Stimulated activated CD4-positive, alpha-beta T cell treated with anti-CD3 and anti-CD28 coated beads, TNF-alpha, amount 100 ng/mL, for 4 hours (primary cell): ENCODE measurements around the gene PLD4.
"Not testable (repeated sequence)": the region's sequence is repeated elsewhere in the genome, so short reads cannot be mapped to it uniquely, and the experiment has no call there.

Experiments
- DNase-seq, 3 experiments: peaks; one replicate each; pipeline ENCODE4 v3.0.0-alpha.2; 2020; ENCODE audit warnings: low read depth in 3 of 3

PLD4 gene

GRCh38 chr14:104886690-104887622, 37.7 kb upstream of the PLD4 start:
- no peak for DNase-seq

- DNase-seq, result no peak
These were observed 36.8 kb upstream of the PLD4 start for GRCh38 chr14:104887623-104888488.

- no peak for DNase-seq
These were observed 35.9 kb upstream of the PLD4 start for GRCh38 chr14:104888489-104889374.

GRCh38 chr14:104889375-104889757, 35.3 kb upstream of the PLD4 start:
- no peak for DNase-seq

DNA sequence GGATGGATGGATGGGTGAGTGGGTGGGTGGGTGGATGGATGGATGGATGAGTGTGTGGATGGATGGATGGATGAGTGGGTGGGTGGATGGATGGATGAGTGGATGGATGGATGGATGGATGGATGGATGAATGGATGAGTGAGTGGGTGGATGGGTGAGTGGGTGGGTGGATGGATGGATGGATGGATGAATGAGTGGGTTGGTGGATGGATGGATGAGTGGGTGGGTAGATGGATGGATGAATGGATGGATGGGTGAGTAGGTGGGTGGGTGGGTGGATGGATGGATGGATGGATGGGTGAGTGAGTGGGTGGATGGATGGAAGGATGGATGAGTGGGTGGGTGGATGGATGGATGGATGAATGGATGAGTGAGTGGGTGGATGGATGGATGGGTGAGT, 34.4 kb upstream of the PLD4 start:
- DNase-seq, result not testable (repeated sequence)

- DNase-seq, result no peak
These were observed 33.5 kb upstream of the PLD4 start for GRCh38 chr14:104891121-104891551.

DNA sequence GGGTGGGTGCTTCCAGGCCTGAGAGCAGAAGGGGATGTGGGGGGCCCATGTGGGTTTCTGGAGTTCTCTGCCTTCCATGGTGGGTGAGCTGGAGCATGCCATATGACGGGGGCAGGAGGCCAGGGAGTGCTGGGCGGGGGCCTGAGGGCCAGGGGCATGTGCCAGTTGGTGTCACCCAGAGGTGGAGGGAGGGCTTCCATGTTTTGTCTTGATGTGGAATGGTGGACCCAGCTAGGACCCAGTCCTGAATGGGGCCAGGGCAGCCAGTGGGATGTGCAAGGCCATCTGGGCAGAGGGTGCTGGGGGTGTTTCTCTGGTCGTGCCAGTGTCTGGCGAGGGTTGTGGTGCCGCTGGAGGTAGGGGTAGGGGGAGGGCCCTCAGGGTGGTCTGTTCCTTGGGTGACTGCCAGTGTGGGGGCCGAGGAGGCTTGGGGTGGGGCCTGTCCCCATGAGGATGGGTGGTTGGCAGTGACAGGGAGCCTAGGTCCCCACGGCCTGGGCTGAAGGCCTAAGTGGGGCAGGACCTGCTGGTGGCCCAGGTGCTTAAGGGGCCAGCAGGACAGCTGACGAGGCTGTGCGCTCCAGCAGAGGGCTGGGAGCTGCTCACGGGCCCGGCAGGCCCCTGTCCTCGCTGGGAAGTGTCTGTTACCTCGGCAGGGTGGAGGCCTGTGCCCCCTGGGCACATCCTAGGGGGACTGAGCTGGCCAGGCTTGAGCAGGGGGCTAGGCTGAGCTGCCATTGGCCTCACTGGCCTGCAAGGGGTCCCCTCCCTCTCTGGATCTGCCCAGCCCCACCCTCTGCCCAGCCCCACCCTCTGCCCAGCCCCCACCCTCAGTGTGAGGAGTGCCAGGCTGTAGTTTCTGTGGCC, 32.8 kb upstream of the PLD4 start:
- no peak for DNase-seq

DNA sequence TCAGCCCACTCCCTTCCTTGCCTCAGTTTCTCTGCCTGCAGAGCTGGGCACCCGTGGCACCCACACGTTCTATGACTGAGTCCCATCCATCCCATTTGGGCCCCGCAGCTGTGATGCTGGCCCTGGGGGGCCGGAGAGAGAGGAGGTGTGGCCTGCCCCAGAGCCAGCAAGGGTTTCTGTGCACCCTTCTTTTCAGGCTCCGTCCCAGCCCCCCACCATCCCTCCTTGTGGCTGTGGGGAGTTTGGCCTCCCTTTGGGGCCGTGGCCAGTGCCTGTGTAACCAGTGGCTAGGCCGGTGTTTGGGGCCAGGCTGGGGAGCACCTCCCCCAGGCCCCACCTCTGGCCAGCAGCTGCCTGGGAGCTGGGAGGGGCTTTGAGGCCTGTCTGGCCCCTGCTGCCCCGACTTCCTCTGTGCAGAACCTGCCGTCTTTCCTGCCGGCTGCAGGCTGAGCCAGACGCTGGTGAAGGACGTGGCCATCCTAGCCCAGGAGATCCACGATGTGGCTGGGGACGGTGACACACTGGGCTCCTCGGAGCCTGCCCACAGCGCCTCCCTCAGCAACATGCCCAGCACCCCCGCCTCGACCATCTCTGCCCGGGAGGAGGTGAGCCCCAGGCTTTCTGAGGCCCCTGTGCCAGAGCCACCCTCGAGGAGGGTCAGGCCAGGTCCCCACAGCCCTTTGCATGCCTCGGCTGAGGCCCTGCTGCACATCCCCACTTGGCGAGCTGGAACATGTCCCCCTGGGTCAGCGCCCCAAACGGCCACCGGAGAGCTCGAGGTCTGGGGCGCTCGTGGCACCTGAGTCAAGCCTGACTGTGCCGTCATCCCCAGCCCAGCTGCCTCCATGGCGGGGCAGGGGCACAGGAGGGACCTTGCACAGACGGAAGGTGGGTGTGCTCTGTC, 31.9 kb upstream of the PLD4 start:
- no peak for DNase-seq

DNA sequence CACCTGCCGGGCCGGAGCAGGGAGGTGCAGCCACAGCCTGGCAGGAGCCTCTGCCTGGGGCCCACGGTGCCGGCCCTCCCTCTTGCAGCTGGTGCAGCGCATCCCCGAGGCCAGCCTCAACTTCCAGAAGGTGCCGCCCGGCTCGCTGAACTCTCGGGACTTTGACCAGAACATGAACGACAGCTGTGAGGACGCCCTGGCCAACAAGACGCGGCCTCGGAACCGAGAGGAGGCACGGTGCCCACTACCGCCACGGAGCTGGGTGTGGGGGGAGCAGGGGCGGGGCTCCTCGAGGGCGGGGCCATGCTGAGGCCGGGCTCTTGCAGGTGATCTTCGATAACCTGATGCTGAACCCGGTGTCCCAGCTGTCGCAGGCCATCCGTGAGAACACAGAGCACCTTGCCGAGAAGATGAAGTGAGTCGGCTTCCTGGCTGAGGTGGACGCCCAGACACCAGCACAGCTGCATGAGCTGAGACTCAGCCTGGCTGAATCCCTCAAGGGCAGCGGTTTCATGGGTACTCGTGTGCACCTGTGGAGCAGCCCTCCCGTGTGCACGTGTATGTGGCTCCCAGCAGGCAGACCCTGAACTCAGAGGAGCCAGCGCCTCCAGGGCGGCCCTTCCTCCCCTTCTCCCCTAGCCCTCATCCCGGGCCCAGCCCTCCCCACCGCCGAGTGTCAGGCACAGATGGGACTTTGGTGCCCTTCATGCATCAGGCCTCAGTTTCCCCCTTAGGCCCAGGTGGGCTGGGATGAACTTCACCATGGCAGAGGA, 31.1 kb upstream of the PLD4 start:
- DNase-seq, result no peak

DNA sequence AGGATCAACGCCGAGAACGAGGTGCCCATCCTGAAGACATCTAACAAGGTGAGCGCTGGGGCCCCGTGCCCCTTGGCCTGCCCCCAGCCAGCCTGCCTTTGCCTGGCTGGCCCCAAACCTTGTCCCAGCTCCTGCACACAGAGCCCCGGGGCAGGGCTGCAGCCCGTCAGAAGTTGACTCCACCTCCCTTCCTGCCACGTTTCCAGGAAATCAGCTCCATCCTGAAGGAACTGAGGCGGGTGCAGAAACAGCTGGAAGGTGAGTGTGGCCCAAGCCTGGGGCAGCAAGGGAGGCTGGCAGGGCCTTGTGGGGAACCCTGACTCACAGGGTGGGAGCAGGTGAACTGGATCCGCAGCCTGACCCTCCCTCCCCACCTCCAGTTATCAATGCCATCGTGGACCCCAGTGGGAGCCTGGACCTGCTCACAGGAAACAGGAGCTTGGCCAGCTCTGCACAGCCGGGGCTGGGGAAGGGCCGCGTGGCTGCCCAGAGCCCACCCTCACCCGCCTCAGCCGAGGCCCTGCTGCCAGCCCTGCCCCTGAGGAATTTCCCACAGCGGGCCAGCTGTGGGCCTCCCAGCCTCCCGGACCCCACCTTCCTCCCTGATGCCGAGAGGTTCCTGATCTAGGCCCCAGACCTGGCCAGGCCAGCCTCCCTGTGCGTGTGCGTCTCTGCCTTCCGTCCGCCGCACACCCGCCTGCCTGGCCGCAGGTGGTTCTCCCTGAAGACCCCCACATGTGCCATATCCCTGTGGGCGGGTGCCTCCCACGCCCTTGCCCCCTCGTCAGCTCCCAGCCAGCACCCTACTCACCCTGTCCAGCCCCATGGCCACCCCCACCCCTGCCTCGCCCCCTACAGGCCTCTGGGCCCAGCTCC, 30.1 kb upstream of the PLD4 start:
- DNase-seq, result no peak

GRCh38 chr14:104895207-104895785, 29.4 kb upstream of the PLD4 start:
- no peak for DNase-seq

- DNase-seq, result no peak
These were observed 28.7 kb upstream of the PLD4 start for GRCh38 chr14:104895786-104896661.

GRCh38 chr14:104897330-104898194, 27.1 kb upstream of the PLD4 start:
- no peak for DNase-seq

- no peak for DNase-seq
These were observed 26.5 kb upstream of the PLD4 start for GRCh38 chr14:104898195-104898558.

DNA sequence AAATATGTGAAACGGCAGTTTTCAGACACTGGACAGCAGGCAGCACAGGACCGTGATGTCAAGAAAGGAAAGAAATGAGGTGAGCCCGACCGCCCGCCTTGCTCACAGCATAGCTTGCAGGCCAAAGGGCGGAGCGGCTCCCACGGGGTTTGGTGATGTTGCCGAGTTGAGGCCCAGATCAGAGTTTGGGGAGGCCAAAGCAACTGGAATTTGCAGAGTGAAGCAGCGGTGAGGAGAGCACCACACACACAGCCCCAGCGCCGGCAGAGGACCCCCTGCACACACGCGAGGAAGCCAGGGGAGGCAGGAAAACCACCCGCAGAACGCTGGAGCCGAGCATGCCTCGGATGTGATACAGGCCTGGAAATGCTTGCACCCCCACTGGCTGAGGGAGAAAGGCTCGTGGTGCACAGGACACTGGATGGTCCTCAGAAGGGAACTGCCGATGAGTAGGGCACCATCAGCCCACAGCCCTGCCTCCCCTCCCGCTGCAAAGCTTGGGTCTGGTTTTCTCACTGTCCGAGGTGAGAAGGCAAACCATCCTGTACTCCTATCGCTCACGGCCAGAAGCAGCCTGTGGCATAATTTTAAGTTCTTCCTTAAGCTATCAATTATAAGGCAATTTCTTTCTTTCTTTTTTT, 25.7 kb upstream of the PLD4 start:
- DNase-seq, result no peak
